ENCODE data around the gene ANAPC10. TPM values are rescaled to one million over a fixed set of nuclear protein-coding genes. Genes with fewer than 3 reads are reported as not detected.

ANAPC10 gene
- total and polyA plus RNA-seq, 2 experiments from 2014 or later, result 34.4 to 59.2 TPM

- TF ChIP-seq ZNF462 (CRISPR knock-in tag; IDR thresholded peaks at IDR 0.05), result no peak
Observed at GRCh38 chr4:145061318-145061920, 36.6 kb downstream of the ANAPC10 start (continued).

- no peak for TF ChIP-seq CREB1 (CRISPR knock-in tag; IDR thresholded peaks at IDR 0.05; ENCODE audit: low read depth)
- Histone ChIP-seq H3K4me3 (no peak overlapping the region), H3K27me3 (ENCODE audit: insufficient read depth) (no peaks in the 10 kb centered on the region), H3F3A (replicated peaks; ENCODE audit: low read depth) (no peaks in the 10 kb centered on the region), H3K79me2 (replicated peaks; ENCODE audit: insufficient read depth) (no peaks in the 10 kb centered on the region), H3K4me1 (ENCODE audit: insufficient read depth) (peaks cover 5% of the 10 kb centered on the region; the same call in 1 of the 2 replicates), H3K36me3 (ENCODE audit: insufficient read depth) (no peaks in the 10 kb centered on the region), H3K27ac (ENCODE audit: low read depth) (no peak overlapping the region), H2AFZ (no peak overlapping the region), H3K9me2 (ENCODE audit: insufficient read depth) (no peaks in the 10 kb centered on the region), H4K20me1 (replicated peaks; ENCODE audit: insufficient read depth) (peaks cover 4% of the 10 kb centered on the region; the same call in 1 of the 2 replicates), H3K4me2 (no peak overlapping the region)
- Mint-ChIP-seq H3K9me3 (no peaks in the 10 kb centered on the region), H3K27ac (no peak overlapping the region), H3K4me1 (peaks cover 5% of the 10 kb centered on the region), H3K27me3 (ENCODE audit: insufficient read depth, low read depth, poor library complexity) (peaks cover 4% of the 10 kb centered on the region), H3K36me3 (ENCODE audit: low read depth) (peaks cover 5% of the 10 kb centered on the region; the same call in 2 of the 3 replicates), H3K4me3 (no peak overlapping the region)
- DNase-seq (ENCODE audit: low spot score), result no peak
- no peak for ATAC-seq
Observed at GRCh38 chr4:145058256-145058655, 39.7 kb downstream of the ANAPC10 start.

Measured in GM23338 (cell line).